Naive B cell (primary cell): ENCODE data around the gene ISM1. TPM values are rescaled to one million over a fixed set of nuclear protein-coding genes. Genes with fewer than 3 reads are reported as not detected.

ENCODE experiments used
- ATAC-seq, 2 donors: fragments of 150-1000 bp; cut with Tn5 transposase; 2 replicates each; pipeline ENCODE4 v1.10.0; 2021; ENCODE audit warnings: low read depth in 2 of 2, mild to moderate bottlenecking in 2 of 2, moderate library complexity in 2 of 2
- DNase-seq: peaks from one replicate; pipeline ENCODE4 v3.0.0; 2022
- H3K27ac Mint-ChIP-seq, 6 donors: one replicate each; pipeline ENCODE4 v1.8.0; 2020 to 2022; ENCODE audit warnings: mild to moderate bottlenecking in 6 of 6, mixed read lengths in 6 of 6, moderate library complexity in 5 of 6, inconsistent platforms in 2 of 6
- H3K27me3 Mint-ChIP-seq, 3 donors: one replicate each; pipeline ENCODE4 v1.8.0; 2021 to 2022; ENCODE audit warnings: mixed read lengths in 3 of 3, mild to moderate bottlenecking in 1 of 3
- H3K36me3 Mint-ChIP-seq, 2 donors: one replicate each; pipeline ENCODE4 v1.8.0; 2020 to 2022; ENCODE audit warnings: mixed read lengths in 2 of 2, inconsistent platforms in 1 of 2, mild to moderate bottlenecking in 1 of 2
- H3K4me1 Mint-ChIP-seq, 3 donors: one replicate each; pipeline ENCODE4 v1.8.0; 2020 to 2022; ENCODE audit warnings: mixed read lengths in 3 of 3, inconsistent platforms in 1 of 3, mild to moderate bottlenecking in 1 of 3, moderate library complexity in 1 of 3
- H3K4me3 Mint-ChIP-seq, 8 donors: one replicate each; pipeline ENCODE4 v1.8.0; 2020 to 2022; ENCODE audit warnings: mild to moderate bottlenecking in 8 of 8, mixed read lengths in 8 of 8, moderate library complexity in 8 of 8, inconsistent platforms in 2 of 8
- H3K9me3 Mint-ChIP-seq, 7 donors: one replicate each; pipeline ENCODE4 v1.8.0; 2020 to 2022; ENCODE audit warnings: mixed read lengths in 7 of 7, mild to moderate bottlenecking in 5 of 7, inconsistent platforms in 2 of 7, moderate library complexity in 1 of 7
- polyA plus RNA-seq, 6 donors: library from polyadenylated mRNA; unstranded; fragments of 300-500 nt; fragmentation: Illumina TruSeq; gene quantifications; one replicate each; pipeline ENCODE4 v1.2.3, GENCODE V29; 2021; ENCODE audit warnings: low read depth in 6 of 6

ISM1 gene
- polyA plus RNA-seq, 6 donors from 2014 or later, result not detected

GRCh38 chr20:13251106-13251903 is 30.2 kb downstream of the ISM1 start:
- H3K36me3 Mint-ChIP-seq, result no peaks in the 10 kb centered on the region
- H3K27ac Mint-ChIP-seq, result peak overlapping the region in 1 of 6 donors; percentile 4
- H3K9me3 Mint-ChIP-seq, result no peaks in the 10 kb centered on the region
- peaks cover 0 to 8% (median 4%) of the 10 kb centered on the region in 3 donors for H3K27me3 Mint-ChIP-seq
- no peak overlapping the region for H3K4me3 Mint-ChIP-seq
- H3K4me1 Mint-ChIP-seq, result peaks cover 3 to 10% (median 8%) of the 10 kb centered on the region in 3 donors
- ATAC-seq (no peak), DNase-seq (no peak)

DNA sequence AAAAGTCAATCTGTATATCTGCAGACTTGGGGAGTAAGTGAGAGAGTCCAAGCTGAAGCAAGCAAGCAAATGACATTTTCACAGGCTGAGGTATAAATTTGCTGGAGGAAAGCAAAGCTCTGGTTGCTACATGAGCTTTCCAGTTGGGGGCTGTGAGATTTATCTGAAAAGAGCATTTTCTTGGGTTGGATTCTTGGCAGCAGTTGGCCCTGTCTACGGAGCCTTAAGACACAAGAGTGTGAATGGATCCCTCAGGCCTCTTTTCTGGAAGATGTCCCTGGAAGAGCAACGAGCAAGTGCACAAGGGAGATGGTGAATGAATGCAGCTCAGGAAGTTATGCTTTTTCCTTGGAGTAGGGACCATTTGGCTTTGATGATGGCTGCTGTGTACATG is 30.8 kb downstream of the ISM1 start:
- peaks cover 3 to 10% (median 8%) of the 10 kb centered on the region in 3 donors for H3K4me1 Mint-ChIP-seq

GRCh38 chr20:13255356-13255755 is 34.3 kb downstream of the ISM1 start:
- peaks cover 0 to 8% (median 4%) of the 10 kb centered on the region in 3 donors for H3K27me3 Mint-ChIP-seq
- DNase-seq, result no peak
- no peak for ATAC-seq
- H3K36me3 Mint-ChIP-seq, result no peaks in the 10 kb centered on the region
- no peak overlapping the region for H3K27ac Mint-ChIP-seq
- H3K9me3 Mint-ChIP-seq, result no peaks in the 10 kb centered on the region
- no peak overlapping the region for H3K4me3 Mint-ChIP-seq
- H3K4me1 Mint-ChIP-seq, result no peaks in the 10 kb centered on the region

More for the DNA sequence above, 30.8 kb downstream of the ISM1 start:
- Mint-ChIP-seq H3K9me3 (no peaks in the 10 kb centered on the region), H3K27ac (peak overlapping the region in 1 of 6 donors; percentile 13), H3K4me3 (no peak overlapping the region), H3K36me3 (no peaks in the 10 kb centered on the region), H3K27me3 (peaks cover 0 to 8% (median 4%) of the 10 kb centered on the region in 3 donors)
- ATAC-seq, result no peak
- no peak for DNase-seq

DNA sequence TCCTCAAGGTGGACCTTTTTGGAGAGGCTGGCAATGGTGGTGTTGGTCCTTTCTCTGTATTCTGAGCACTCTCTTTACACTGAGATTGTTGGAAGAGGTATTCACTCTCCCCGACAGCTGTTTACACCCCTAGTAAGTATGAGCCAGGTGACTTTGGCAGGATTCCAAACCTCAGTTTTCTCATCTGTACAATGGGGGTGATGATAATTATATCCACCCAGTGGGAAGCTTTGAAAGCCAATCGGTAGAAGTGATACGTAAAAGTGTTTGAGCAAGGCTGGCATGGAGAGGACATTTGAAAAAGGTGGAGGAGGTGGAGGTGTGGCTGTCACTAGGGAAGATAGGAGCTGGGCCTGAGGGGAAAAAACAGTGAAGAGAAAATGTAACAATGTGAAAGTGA is 35.5 kb downstream of the ISM1 start:
- Mint-ChIP-seq H3K4me3 (no peak overlapping the region), H3K36me3 (no peaks in the 10 kb centered on the region)

DNA sequence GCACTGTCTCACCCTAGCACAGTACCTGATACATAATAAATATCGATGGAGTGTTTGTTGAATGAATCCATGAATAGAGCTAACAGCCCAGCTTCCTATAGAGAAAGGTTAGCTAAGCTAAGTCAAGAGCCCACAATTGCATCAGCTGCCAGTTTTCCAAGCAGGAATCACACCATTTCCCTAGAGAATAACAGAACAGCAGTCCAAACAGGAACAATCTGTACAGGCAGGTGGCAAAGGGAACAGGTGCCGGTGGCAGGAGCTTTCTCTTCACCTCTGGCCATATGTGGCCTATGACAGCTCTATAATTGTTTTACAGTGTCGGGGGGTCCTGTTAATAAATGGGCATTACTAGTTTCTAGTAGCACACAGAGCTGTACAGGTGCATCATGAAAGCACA is 38.8 kb downstream of the ISM1 start:
- H3K4me3 Mint-ChIP-seq, result no peak overlapping the region
- no peaks in the 10 kb centered on the region for H3K27me3 Mint-ChIP-seq
- no peak overlapping the region for H3K27ac Mint-ChIP-seq
- no peaks in the 10 kb centered on the region for H3K9me3 Mint-ChIP-seq
- H3K36me3 Mint-ChIP-seq, result no peaks in the 10 kb centered on the region
- ATAC-seq (no peak), DNase-seq (no peak)
- H3K4me1 Mint-ChIP-seq, result no peaks in the 10 kb centered on the region

More for the DNA sequence above, 35.5 kb downstream of the ISM1 start:
- no peak for DNase-seq
- Mint-ChIP-seq H3K9me3 (no peaks in the 10 kb centered on the region), H3K27me3 (peaks cover 0 to 8% (median 0%) of the 10 kb centered on the region in 3 donors), H3K27ac (no peak overlapping the region), H3K4me1 (no peaks in the 10 kb centered on the region)
- ATAC-seq, result no peak

DNA sequence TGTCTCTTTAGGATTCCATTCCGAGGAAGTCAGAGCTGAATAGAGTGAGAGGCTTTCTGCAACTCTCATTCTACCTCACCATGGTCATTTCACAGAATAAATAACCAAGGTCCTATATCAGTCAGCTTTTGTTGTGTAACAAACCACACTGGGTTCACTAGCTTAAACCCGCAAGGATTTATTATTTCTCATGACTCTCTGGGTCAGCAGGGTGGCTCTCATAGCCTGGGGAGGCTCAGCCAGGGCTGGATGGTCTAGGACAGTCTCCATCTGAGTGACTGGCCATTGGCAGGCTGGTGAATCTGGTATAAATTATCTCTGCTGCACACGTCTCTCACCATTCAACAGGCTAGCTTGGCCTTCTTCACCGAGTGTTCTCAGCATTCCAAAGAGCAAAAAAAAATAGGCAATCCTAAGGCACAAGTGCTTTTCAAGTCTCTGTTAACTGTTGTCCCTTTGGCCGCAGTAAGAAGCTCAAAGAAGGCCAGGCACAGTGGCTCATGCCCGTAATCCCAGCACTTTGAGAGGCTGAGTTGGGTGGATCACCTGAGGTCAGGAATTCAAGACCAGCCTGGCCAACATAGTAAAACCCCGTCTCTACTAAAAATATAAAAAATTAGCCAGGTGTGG is 39.7 kb downstream of the ISM1 start:
- Mint-ChIP-seq H3K27me3 (no peaks in the 10 kb centered on the region), H3K27ac (no peak overlapping the region), H3K4me1 (no peaks in the 10 kb centered on the region), H3K9me3 (no peaks in the 10 kb centered on the region), H3K4me3 (no peak overlapping the region), H3K36me3 (no peaks in the 10 kb centered on the region)
- DNase-seq (no peak), ATAC-seq (no peak)

GRCh38 chr20:13261460-13262301 is 40.6 kb downstream of the ISM1 start:
- DNase-seq (no peak), ATAC-seq (no peak)
- H3K4me3 Mint-ChIP-seq, result no peak overlapping the region
- H3K27me3 Mint-ChIP-seq, result no peaks in the 10 kb centered on the region
- H3K36me3 Mint-ChIP-seq, result no peaks in the 10 kb centered on the region
- no peaks in the 10 kb centered on the region for H3K4me1 Mint-ChIP-seq
- no peaks in the 10 kb centered on the region for H3K9me3 Mint-ChIP-seq
- H3K27ac Mint-ChIP-seq, result peak overlapping the region in 1 of 6 donors; percentile 64

DNA sequence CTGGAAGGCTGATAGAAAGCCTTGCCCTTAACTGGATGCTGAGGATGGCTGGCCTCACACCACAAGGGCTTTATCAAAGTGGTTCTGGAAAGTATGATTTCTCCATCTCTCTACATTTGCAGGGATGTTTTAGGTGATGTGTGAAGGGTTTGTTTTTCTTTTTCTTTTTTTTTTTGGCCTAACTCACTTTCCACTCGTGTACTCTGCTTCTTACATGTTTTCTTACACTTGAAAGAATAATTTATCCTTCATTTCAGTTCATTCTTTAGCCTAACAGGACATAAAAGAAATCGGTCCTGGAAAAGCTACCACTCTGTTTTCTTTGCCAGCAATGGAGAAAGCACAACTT is 41.2 kb downstream of the ISM1 start:
- no peak overlapping the region for H3K4me3 Mint-ChIP-seq
- H3K36me3 Mint-ChIP-seq, result no peaks in the 10 kb centered on the region
- DNase-seq, result no peak
- H3K27ac Mint-ChIP-seq, result no peak overlapping the region
- H3K27me3 Mint-ChIP-seq, result no peaks in the 10 kb centered on the region
- H3K4me1 Mint-ChIP-seq, result no peaks in the 10 kb centered on the region
- no peaks in the 10 kb centered on the region for H3K9me3 Mint-ChIP-seq
- ATAC-seq, result no peak

- DNase-seq, result no peak
- Mint-ChIP-seq H3K27ac (no peak overlapping the region), H3K36me3 (no peaks in the 10 kb centered on the region), H3K4me3 (no peak overlapping the region), H3K4me1 (no peaks in the 10 kb centered on the region), H3K9me3 (no peaks in the 10 kb centered on the region), H3K27me3 (no peaks in the 10 kb centered on the region)
- no peak for ATAC-seq
Observed at GRCh38 chr20:13262671-13263360, 41.7 kb downstream of the ISM1 start.

DNA sequence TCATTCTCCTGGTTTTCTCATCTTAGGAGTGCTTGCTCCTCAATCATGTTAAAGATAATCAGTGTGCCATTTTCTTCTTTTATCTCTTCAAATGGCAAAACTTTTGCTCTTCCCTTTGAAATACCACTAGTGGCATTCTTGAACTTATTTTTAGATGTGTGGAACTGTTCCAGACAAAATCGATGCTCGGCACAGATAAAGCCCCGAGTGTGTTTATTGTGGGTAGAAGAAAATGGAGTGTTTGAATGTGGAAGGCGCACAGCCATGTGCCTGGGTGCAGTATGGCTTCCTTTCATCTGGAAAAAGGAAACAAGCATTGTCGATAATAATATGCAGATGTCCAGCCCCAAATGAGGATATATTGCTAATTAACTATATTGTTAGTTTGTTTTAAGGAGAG is 42.4 kb downstream of the ISM1 start:
- no peak overlapping the region for H3K27ac Mint-ChIP-seq
- H3K36me3 Mint-ChIP-seq, result no peaks in the 10 kb centered on the region

DNA sequence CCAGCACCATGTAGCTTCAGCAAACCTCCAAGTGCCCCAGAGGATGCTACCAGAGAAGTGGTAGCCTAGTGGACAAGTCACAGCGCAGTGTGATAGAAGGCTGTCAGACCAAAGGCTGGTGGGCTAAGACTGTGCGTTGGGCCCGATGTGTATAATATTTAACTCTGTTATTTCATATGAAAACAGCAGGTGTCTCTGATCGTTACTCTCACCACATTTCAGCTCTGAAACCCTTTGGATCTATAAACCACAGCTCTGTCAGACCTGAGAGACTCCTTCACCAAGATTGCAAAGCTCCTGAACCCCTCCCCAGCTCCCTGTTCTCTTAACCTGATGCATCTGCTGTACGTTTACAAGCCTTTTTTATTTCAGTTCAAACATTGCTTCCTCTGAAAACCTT is 43.8 kb downstream of the ISM1 start:
- no peak overlapping the region for H3K27ac Mint-ChIP-seq
- ATAC-seq, result no peak
- H3K4me3 Mint-ChIP-seq, result no peak overlapping the region
- DNase-seq, result no peak
- no peaks in the 10 kb centered on the region for H3K4me1 Mint-ChIP-seq
- no peaks in the 10 kb centered on the region for H3K27me3 Mint-ChIP-seq
- H3K36me3 Mint-ChIP-seq, result no peaks in the 10 kb centered on the region
- H3K9me3 Mint-ChIP-seq, result no peaks in the 10 kb centered on the region

More for the DNA sequence above, 42.4 kb downstream of the ISM1 start:
- H3K4me3 Mint-ChIP-seq, result no peak overlapping the region
- ATAC-seq, result no peak
- H3K4me1 Mint-ChIP-seq, result no peaks in the 10 kb centered on the region
- no peak for DNase-seq
- no peaks in the 10 kb centered on the region for H3K27me3 Mint-ChIP-seq
- H3K9me3 Mint-ChIP-seq, result no peaks in the 10 kb centered on the region

DNA sequence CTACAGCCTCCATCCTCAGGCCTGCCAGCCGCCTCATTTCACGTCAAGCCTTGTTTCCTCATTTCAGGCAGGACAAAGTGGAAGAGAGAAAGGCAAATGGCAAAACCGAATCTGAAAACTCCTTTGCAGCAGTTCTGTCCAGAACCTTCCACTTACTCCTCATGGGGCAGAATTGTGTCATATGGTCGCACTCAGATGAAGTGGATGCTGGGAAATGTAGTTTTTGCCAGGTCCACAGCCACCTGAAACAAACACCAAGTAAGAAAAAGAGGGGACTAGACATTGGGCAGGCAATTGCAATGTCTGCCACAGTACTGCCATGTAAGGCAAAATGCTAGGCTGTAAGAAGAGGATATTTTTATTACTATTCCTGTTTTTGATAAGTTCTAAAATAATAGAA is 44.9 kb downstream of the ISM1 start:
- Mint-ChIP-seq H3K4me1 (no peaks in the 10 kb centered on the region), H3K27ac (no peak overlapping the region), H3K36me3 (no peaks in the 10 kb centered on the region), H3K27me3 (no peaks in the 10 kb centered on the region), H3K9me3 (no peaks in the 10 kb centered on the region), H3K4me3 (no peak overlapping the region)
- ATAC-seq (no peak), DNase-seq (no peak)

DNA sequence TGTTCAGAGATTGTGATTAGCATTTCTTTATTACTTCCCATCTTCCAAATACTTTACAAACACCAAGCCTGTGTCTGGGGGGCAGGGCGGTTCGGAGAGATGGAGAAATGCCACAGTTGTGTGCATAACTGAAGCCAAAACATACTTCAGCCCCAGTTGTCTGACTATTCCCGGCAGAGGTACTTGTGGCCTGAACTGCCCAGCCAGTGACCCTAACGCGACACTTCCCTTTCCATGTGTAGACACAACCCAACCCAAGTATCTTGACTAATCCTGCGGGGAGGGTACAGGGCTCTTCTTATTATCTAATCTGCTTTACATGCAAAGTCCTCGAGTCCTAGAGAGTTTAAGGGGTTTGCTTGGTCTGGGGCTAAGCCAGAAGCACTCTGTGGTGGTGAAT is 46.2 kb downstream of the ISM1 start:
- Mint-ChIP-seq H3K9me3 (no peaks in the 10 kb centered on the region), H3K36me3 (no peaks in the 10 kb centered on the region), H3K27ac (no peak overlapping the region), H3K27me3 (peaks cover 0 to 2% (median 0%) of the 10 kb centered on the region in 3 donors), H3K4me1 (no peaks in the 10 kb centered on the region), H3K4me3 (no peak overlapping the region)
- ATAC-seq (no peak), DNase-seq (no peak)
